Mesenteric fat pad (tissue), 1 donor: Measurements from ENCODE around the gene CTTNBP2. TPM values are rescaled to one million over a fixed set of nuclear protein-coding genes. Genes with fewer than 3 reads are reported as not detected.

Experiments
- DNase-seq: peaks from one replicate; pipeline ENCODE4 v3.0.0-alpha.2; 2020; ENCODE audit warnings: low spot score
- total RNA-seq: library from RNA; stranded (reverse); fragmentation: NEBNext Ultra II Directional; extraction: Animal tissue kit (Norgen Biotek cat#: 25700); gene quantifications from one replicate; pipeline ENCODE4 v1.2.1, GENCODE V29; 2021
- donor health status: DM: yes; HTN: yes; CAD: no.

CTTNBP2 gene
- total RNA-seq, 1 donor from 2014 or later: 6.1 TPM

- no peak for DNase-seq
Measured at GRCh38 chr7:117785431-117785830, 87.8 kb downstream of the CTTNBP2 start.

- no peak for DNase-seq
Measured at GRCh38 chr7:117784315-117784714, 88.9 kb downstream of the CTTNBP2 start.

GRCh38 chr7:117782761-117783160 is 90.5 kb downstream of the CTTNBP2 start:
- DNase-seq: no peak

GRCh38 chr7:117781707-117782106 is 91.5 kb downstream of the CTTNBP2 start:
- no peak for DNase-seq

GRCh38 chr7:117780832-117781231 is 92.4 kb downstream of the CTTNBP2 start:
- no peak for DNase-seq

GRCh38 chr7:117777335-117778142 is 95.7 kb downstream of the CTTNBP2 start:
- DNase-seq: no peak

GRCh38 chr7:117776224-117776623 is 97.0 kb downstream of the CTTNBP2 start:
- no peak for DNase-seq

GRCh38 chr7:117775801-117776200 is 97.4 kb downstream of the CTTNBP2 start:
- no peak for DNase-seq

- DNase-seq: no peak
Measured at GRCh38 chr7:117774943-117775342, 98.3 kb downstream of the CTTNBP2 start.

- no peak for DNase-seq
Measured at GRCh38 chr7:117772421-117772820, 100.8 kb downstream of the CTTNBP2 start.

GRCh38 chr7:117771756-117772155 is 101.5 kb downstream of the CTTNBP2 start:
- no peak for DNase-seq

GRCh38 chr7:117769085-117769484 is 104.2 kb downstream of the CTTNBP2 start:
- no peak for DNase-seq

GRCh38 chr7:117767951-117768350 is 105.3 kb downstream of the CTTNBP2 start:
- no peak for DNase-seq

GRCh38 chr7:117766913-117767312 is 106.3 kb downstream of the CTTNBP2 start:
- no peak for DNase-seq

GRCh38 chr7:117764031-117764430 is 109.2 kb downstream of the CTTNBP2 start:
- no peak for DNase-seq

- no peak for DNase-seq
Measured at GRCh38 chr7:117762055-117762454, 111.2 kb downstream of the CTTNBP2 start.

GRCh38 chr7:117759950-117760640 is 113.1 kb downstream of the CTTNBP2 start:
- no peak for DNase-seq

- DNase-seq: no peak
Measured at GRCh38 chr7:117757440-117757839, 115.8 kb downstream of the CTTNBP2 start.

GRCh38 chr7:117756586-117757085 is 116.6 kb downstream of the CTTNBP2 start:
- DNase-seq: no peak

GRCh38 chr7:117755136-117755535 is 118.1 kb downstream of the CTTNBP2 start:
- no peak for DNase-seq

- no peak for DNase-seq
Measured at GRCh38 chr7:117751775-117752174, 121.5 kb downstream of the CTTNBP2 start.
